ENCODE measurements around the gene DPP6. TPM values are rescaled to one million over a fixed set of nuclear protein-coding genes. Genes with fewer than 3 reads are reported as not detected.
A peak's percentile ranks its signal among the peaks of the same experiment; 100 is the strongest.

Gene DPP6
- total RNA-seq, 1 donor from 2014 or later: not detected

DNA sequence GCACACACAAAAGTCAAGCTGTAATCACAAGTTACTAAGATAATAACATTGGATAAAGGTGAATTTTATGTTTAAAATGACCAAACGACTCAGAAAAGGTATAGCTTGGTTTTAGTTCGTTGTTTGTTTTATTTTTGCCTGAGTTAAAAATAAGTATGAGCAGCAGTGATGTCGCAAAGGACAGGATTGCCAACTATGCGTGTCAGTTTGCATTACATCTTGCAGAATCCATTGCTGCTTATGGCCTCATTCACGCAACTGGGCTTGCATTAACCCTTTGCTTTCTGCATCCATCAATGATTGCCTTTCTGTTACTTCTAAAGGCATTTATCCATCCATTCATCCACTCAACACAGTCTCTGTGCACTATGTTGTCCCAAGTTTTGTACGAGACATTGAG is 389.6 kb downstream of the DPP6 start:
- no peak for DNase-seq (ENCODE audit: low read depth)

DNA sequence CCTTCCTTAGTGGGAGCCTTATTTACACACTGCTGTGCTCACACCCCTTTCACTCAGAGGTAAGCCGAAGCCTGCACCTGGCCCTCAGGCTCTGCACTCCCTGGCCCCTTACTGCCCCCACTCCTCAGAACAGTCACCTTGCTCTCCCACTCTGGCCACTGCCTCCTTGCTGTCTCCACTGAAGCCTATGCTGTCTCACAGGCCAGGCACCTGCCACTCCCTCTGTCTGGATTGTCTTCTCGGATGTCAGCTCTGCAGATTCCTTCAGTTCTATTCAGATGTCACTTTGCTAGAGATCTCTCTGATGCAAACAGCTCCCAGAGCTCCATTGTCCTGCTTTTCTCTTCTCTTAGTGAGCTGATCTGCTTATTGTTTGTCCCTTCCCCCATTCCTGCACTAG is 390.7 kb downstream of the DPP6 start:
- no peak for DNase-seq (ENCODE audit: low read depth)

DNA sequence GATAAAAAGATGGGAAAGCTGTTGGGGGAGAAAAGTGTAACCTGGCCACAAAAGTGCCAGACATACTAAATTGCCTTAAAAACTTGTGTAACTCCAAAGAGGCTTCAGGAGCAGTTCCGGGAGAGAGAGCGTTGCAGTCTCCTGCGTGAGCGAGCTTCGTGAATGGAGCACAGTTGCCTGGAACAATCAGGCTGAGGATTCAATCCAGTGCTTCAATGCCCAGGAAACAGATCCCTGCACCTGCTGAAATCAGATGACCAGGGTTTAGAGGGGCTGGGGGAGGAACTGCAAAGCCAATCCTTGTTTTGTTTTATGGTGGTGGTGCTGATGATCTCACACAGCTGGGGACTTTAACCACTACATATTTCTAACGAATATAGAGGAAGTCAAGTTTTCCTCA is 398.3 kb downstream of the DPP6 start:
- DNase-seq (ENCODE audit: low read depth): no peak

DNA sequence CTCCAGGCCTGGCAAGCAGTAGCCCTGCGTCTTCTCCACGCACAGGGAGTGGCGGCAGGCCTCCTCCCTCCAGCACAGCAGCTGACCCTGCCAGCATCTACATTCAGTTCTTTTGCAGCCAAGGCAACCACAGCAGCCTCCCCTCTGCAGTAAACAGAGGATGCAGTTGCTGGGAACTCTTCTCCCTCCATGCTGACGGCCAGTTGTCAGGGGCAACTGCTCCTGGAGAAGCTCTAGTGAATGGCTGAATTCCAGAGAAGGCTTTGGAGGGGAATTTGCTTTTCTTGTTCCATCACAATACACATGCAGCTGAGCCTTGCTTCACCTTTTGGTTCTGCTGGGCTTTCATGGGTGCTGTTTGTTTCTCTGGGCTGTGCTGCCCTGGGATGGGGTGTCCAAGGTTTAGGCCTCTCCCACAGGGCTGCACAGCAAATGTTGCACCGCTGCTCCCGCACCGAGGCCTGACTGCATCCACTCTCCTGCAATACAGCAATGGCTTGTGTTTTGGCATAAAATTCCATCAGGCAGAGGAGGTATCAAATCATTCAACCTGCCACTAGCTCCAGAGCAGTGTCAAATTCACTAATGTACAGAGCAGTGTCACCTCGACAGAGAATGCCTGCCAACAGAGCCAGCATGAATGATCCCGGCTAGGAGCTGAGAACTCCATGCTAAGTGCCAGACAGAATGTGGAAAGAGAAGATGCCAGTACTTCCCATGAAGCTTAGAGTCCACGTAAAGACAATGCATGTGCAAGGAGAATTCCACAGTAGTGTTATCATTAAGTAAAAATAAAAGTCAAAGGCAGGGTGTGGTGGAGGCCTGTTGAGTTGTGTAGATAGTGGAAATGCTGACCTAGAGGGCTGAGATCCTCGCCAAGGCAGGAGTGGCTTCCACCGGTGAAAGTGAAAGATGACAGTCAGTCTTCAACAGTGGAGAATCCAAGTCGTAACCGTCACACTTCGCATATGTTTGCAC is 399.6 kb downstream of the DPP6 start:
- DNase-seq (ENCODE audit: low read depth): no peak

DNA sequence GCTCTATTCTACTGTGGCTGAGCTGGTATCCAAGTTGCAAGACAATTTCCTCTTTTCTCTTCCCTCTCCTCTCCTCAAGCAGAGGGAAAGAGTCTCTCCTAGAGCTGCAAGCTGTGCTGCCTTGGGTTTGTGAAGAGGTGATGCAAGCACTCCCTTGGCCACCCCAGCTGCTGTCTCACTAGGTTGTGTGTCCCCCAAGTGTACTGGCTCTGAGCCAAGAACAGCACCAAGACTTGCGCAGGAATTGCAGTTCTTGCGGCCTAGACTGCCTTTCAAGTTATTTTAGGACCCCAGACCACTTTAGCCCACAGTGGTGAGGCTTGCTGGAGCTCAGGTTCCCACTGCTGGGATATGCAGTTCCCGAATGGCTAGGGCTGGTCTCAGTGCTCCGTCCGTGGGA is 411.6 kb downstream of the DPP6 start:
- no peak for DNase-seq (ENCODE audit: low read depth)

DNA sequence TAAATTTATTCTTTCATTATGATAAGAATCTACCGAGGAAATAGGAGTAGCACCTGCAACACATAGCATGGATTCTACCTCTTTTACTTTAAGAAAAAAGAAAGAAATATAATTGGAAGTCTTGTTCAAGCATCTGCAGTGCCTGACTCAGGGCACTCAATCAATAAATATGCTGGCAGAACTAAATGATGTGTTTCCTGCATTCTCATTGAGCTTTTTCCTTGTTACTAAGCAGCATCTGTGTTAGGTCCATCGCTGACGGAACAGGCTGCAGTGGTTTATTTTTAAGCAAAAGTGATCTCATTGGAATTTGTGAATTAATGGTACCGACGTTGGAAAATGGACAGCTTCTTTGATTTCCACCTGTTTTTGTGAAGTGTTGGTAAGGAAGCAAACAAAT is 417.5 kb downstream of the DPP6 start:
- no peak for DNase-seq (ENCODE audit: low read depth)

DNA sequence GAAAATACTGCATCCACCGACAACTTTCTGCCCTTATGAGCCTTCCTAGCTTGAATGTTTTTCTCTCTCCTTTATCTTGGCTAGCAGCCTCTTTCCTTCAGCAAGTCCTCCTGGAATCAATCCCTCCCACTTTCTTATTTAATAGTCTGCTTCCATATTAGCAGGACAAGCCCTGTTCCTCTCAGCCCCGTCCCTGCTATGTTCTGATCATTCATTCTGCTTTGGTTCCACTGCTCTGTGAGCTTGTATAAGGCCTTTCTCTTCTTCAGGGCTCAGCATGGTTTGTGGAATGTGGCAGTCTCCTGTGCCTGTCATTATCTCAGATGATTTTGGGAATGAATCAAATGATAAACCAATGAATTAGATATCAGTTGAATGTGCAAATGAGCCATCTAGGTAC is 420.1 kb downstream of the DPP6 start:
- no peak for DNase-seq (ENCODE audit: low read depth)

DNA sequence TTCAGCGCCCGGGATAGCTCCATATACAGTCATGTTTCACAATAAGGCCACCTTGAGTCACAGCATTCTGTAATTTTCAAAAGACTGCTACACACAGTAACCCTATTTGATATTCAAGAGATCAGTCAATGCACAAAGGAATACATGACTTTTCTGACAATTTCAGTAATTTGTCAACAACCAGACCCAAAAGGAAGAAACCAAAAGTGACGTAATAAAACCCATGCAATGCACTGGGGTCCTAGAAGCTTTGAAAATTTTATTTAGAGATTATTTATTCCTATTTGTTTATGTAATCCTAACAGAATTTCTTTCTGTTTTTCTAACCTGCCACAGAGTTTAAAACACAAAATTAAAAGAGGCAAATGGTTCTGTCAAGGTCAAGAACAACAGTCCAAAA is 421.2 kb downstream of the DPP6 start:
- DNase-seq (ENCODE audit: low read depth): no peak

DNA sequence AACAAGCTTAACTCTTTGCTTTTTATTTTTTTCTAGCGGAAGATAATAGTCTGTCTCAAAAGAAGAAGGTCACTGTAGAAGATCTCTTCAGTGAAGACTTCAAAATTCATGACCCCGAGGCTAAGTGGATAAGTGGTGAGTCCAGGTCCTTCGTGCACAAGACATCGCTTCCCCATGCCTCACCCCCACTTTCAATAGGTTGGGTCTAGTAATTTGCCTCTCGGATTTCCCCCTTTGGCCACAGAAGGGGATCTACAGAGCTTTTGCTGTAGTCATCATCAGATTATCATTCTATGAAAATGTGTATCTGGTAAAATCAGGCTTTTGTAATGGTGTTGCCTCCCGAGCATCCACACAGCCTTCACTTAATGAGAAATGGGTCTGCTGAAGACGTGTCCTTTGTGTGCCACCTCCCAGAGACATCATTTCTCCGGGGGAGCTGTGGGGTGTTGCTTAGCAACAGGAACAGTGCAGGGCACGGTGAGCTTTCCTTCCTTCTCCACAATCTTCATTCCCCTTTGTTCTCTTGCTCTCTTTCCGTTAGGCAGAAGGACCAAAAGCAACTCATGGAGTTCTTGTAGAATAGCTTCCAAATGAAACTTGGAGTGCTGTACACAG is 422.8 kb downstream of the DPP6 start:
- DNase-seq (ENCODE audit: low read depth): no peak

DNA sequence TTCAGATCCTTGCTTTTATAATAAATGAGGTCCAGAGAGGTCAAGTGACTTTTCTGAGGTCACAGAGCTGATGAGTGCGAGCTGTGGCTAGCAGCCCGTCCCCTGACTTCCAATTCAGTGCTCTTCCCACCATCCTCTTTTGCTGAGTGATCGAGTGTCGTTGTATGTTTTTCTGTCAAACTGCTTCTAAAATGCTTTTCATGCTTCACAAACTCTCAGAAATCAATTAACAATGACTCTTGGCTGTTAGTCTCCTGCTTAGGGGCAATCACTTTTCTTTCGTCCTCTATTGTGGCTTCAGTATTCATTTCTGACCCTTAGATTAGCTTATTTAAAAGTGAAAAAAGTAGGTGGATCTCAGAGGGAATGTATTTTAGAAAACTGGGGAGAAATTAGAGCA is 423.7 kb downstream of the DPP6 start:
- DNase-seq (ENCODE audit: low read depth): no peak

DNA sequence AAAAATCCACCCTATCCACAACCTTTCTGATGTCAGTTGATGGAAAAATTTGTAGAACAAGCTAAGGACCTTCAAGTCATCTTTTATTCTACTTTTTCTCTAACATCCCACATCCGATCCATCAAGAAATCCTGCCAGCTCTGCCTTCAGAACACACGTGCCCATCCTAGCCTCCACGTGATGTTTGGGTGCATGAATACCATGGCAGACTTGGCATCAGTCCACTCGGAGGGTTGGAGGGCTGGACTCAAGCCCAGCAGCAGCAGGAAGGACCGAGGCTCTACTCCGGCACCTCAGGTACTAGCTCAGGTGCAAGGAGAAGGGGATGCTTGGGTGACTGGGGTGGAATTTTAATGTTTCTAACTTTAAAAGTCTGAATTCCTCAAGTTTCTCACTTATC is 428.6 kb downstream of the DPP6 start:
- no peak for DNase-seq (ENCODE audit: low read depth)

DNA sequence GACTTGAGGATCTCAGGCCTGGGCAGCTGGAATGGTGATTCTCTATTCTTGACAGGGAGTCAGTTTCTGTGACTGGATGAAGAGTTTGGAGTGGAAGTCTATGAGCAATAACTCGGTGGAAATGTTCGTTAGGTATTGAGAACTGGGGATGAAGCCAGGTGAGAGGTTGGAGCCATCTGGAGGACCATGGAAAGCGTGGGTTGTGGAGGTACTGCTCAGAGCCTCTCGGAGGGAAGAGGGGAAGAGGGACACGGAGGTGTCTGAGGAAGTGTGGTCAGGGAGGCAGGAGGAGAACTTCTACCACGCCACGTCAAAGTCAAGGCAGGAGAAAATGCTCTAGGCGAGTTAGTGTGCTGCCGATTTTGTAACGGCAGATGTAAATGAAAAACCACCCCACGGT is 430.7 kb downstream of the DPP6 start:
- no peak for DNase-seq (ENCODE audit: low read depth)

DNA sequence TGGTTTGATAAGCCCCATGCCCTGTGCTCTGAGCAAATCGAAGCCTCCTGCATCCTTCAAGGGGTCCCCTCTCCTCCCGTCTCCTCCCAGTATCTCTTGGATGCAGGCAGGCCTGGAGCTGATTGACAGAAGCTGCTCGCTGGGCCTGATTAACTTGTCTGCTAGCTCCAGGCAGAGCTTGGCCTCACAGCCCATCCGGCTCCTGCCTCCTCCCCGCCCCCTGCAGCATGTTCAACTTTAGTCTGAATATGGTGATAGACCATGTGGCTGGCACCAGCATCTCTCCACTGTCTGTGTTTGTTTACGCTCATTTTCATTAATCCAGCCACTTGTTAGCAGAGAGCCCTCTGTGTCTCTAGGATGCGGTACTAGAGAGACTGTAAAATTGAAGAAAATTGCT is 432.2 kb downstream of the DPP6 start:
- no peak for DNase-seq (ENCODE audit: low read depth)

DNA sequence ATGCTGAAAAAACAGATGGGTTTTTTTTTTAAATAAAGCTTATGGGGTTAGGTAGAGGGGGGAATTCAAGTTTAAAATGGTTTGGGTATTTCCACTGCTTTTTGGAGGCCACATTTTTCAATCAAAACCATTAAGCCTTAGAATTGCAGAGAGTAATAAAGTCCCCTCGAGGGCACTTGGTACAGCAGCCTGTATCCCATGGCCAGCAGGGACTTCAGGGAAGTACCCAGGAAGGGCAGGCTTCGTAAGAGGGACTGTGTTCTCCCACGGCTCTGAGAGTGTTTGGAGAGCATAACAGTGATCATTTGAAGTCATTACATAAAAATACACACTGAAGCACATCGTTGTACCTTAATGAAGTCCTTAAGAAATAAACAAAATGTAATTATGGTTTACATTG is 432.7 kb downstream of the DPP6 start:
- no peak for DNase-seq (ENCODE audit: low read depth)

DNA sequence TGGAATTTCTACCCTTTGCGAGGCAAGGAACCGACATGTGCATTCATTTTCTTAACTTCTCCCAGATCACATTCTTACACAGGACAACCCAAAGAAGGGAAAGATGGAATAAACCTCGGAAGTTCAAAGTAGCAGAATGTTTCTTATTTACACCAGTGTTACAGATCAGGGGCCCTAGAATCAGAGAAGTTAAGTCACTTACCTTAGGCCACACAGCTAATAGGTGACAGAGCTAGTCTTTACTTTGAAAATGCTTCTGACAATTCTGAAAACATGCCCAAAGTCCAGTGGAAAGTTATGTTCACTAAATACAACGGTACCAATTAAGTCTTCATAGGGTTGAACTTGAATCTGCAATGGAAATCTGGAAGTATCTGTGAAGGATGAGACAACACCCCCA is 437.7 kb downstream of the DPP6 start:
- DNase-seq (ENCODE audit: low read depth): no peak

DNA sequence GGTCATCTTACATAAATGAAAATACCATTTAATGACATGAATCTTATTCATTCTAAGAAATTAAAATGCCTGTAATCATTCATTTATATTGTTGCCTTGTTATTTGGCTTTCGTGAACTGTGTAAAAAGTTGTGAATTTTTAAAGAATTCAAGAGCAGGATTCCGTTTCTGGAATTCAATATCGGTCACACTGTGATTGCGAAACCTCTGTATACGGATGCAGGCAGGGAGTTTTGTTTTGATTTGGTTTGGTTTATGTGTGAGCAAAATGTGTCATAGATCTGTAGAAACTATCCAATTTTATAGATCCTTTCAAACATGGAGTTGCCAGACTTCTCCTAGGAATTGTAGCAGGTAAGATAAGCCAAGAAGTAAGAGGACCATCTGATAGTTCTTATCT is 441.4 kb downstream of the DPP6 start:
- DNase-seq (ENCODE audit: low read depth): no peak

DNA sequence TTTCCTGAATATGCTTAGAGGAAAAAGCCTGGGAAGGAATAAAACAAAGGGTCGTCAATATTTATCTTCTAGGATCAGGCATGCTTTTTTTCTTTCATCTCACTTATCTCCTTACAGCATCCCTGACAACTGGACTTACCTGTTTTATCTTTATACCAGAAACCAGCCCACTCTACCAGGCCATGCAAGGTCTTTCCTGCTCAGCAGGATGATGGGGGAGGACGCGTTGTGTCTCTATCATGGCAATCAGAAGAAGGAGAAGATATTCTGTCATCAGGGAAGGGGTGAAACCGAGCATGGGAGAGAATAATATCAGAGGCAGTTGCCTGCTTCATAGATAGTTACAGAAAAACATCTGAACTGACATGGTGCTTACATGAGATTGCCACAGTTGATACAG is 445.6 kb downstream of the DPP6 start:
- DNase-seq (ENCODE audit: low read depth): no peak

DNA sequence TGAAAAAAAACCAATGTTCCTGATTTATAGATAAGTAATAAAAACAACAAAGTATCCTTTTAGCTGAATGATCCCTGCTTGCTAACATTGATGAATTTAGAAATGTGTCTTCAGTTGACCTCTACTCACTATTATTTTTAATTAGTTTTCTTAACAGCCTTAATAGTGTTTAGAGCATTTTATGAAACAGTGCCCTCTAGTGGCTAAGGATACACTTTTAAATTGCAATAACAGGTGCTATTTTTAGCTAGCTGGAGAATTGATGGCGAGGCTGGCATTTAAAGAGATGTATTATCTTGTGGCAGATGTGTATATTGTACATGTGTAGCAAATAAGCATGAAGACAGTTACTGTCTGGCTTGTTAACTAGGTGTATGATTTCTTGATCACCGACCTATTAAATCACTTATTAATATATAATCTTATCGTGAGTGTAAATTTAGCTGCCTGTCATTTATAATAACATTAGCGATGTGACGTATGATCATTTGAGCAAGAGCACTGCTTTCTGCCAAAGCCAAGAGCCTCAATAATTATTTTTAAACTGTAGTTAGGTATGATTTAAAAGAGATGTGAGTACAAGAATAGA is 451.9 kb downstream of the DPP6 start:
- DNase-seq (ENCODE audit: low read depth): peak; percentile 49

DNA sequence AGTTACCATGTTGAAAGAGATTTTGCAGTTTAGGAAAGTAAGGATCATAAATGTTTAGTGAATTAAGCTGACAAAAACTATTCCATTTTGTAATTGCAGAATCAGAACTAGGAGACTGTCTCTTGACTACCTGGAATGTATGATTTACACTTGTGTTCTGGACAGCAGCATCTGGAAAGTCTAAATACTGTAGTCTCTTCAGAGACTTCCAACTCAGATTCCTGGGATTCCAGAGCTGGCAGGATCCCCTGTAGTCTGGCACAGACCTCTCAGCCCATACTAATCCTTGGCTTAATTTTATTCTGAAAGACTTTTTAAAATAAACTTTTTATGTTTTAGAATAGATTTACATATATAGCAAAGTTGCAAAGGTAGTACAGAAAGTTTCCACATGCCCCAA is 452.7 kb downstream of the DPP6 start:
- no peak for DNase-seq (ENCODE audit: low read depth)

DNA sequence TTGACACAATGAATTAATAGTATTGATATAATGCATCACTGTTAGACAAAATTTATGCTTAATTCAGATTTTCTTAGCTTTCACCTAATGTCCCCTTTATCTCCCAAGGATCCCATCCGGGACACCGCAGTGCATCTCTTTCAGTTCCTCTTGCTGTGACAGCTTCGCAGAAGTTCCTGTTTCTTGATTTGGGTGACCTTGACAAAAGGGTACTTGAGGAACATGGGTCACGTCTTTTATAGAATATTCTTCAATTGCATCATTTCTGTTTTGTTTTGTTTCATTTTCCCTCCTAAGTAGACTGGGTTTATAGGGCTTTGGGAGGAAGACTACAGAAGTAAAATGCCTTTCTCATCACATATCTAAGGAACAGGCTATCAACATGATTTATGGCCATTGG is 453.2 kb downstream of the DPP6 start:
- no peak for DNase-seq (ENCODE audit: low read depth)

DNA sequence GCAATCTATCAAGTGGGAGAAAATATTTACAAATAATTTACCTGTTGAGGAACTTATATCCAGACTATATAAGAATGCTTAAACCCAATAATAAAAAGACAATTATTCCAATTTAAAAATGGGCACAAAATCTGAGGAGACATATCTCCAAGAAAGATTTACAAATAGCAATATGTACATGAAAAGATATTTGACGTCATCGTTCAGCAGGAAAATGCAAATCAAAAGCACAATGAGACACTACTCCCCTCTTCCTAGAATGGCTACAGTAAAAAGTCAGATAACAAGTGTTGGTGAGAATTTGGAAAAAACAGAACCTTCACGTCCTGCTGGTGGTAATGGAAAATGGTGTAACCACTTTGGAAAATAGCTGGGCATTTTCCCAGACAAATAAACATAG is 457.0 kb downstream of the DPP6 start:
- DNase-seq (ENCODE audit: low read depth): no peak

DNA sequence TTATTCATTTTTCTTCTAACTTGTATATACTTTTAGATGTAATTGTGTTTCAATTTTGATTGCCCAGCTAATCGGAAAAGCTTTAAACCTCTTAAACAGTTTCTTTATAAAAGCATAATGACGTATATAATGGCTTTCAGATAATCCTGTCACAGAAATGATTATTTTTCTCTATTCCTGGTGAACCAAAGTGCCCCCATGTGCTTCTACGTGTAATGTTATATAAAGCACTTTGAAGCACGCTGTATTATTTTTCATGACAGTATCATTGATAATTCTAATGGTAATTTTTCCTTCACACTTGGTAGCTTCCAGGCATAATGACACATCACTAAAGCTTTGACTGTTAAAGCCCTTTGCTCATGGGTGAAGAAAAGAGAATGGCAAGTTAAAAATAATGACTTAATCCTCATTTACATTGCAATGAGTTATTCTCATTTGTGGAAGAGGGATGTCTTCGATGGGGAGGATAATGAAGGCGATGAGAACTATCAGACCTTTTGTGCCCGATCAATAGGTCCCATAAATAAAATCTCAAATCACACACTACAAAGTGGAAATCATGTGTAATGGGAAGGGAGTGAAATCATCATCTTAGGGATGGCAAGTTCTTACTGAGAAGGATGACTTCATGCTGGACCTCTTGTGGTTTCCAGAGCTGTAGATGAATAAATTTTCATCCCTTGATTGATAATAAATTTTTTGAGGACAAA is 460.1 kb downstream of the DPP6 start:
- no peak for DNase-seq (ENCODE audit: low read depth)
